Spleen (tissue), 7 donors: ENCODE data around the gene OTX2.

Source experiments
- CTCF ChIP-seq, 11 experiments: fragments of 200-600 bp in 7 of 11; fragments of 450-650 bp in 4 of 11; sonication (generic) in 4 of 11; IDR thresholded peaks in 8 of 11; conservative IDR thresholded peaks in 3 of 11; 1 replicate in 7 of 11; 2 replicates in 4 of 11; pipeline versions ENCODE4 v1.4.0 to v1.8.0; 2016 to 2021; ENCODE audit warnings: antibody characterized with exemption in 11 of 11, inconsistent platforms in 4 of 11, mild to moderate bottlenecking in 1 of 11
- POLR2A ChIP-seq, 3 donors: fragments of 450-650 bp; IDR thresholded peaks; one replicate each; pipeline ENCODE4 v1.5.1; 2017; ENCODE audit warnings: antibody characterized with exemption in 3 of 3, mild to moderate bottlenecking in 1 of 3
- donor health status: DM: no; HTN: no; CAD: no; lungs with moderate emphysema.
- donor health status: DM: no; HTN: no; CAD: no.
- donor health status: DM: no; HTN: no; CAD: no.

DNA sequence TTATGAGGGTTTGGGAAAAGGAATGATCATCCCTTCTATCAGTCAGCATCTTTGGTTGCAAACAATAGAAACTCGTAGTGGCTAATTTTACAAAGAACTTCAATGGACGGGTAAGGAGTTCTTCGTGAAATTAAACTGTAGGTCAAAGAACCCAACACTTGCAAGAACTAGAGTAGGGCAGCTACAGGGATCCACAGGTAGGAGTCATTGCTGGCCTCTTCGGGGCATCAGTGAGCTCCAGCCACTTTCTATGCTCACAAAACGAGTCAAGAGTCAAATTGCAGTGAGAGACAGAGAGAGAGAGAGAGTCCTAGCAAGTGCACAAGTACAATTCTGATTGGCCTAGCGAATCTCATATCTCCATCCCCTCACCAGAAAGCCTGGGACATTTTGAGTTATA lies 29.9 kb upstream of the OTX2 start:
- TF ChIP-seq CTCF (IDR thresholded peaks at IDR 0.05 in 8 of 11, conservative IDR thresholded peaks at IDR 0.05 in 3 of 11): no peak
- TF ChIP-seq POLR2A (IDR thresholded peaks at IDR 0.05): no peak
